Ovary (tissue), 3 donors: ENCODE measurements around the gene GH2.
"Not testable (repeated sequence)": the region's sequence is repeated elsewhere in the genome, so short reads cannot be mapped to it uniquely, and the experiment has no call there.

ENCODE experiments used
- EP300 ChIP-seq: sonication (generic); formaldehyde crosslinking; IDR thresholded peaks from one replicate; pipeline ENCODE4 v1.6.1; 2017; ENCODE audit warnings: antibody characterized with exemption
- POLR2A ChIP-seq: fragments of 450-650 bp; IDR thresholded peaks from one replicate; pipeline ENCODE4 v1.6.1; 2017; ENCODE audit warnings: antibody characterized with exemption, mild to moderate bottlenecking, moderate library complexity
- TF ChIP-seq, protein P1 (sequence below), 3 donors: fragments of 450-650 bp in 2 of 3; fragments of 200-600 bp in 1 of 3; IDR thresholded peaks; one replicate each; pipeline versions ENCODE4 v1.5.1 to v1.8.0; 2016 to 2022; ENCODE audit warnings: antibody characterized with exemption in 3 of 3, mild to moderate bottlenecking in 1 of 3
- donor health status: DM: no; HTN: no; CAD: no.

GRCh38 chr17:63917206-63917605 lies 35.5 kb upstream of the GH2 start:
- TF ChIP-seq, protein P1, sequence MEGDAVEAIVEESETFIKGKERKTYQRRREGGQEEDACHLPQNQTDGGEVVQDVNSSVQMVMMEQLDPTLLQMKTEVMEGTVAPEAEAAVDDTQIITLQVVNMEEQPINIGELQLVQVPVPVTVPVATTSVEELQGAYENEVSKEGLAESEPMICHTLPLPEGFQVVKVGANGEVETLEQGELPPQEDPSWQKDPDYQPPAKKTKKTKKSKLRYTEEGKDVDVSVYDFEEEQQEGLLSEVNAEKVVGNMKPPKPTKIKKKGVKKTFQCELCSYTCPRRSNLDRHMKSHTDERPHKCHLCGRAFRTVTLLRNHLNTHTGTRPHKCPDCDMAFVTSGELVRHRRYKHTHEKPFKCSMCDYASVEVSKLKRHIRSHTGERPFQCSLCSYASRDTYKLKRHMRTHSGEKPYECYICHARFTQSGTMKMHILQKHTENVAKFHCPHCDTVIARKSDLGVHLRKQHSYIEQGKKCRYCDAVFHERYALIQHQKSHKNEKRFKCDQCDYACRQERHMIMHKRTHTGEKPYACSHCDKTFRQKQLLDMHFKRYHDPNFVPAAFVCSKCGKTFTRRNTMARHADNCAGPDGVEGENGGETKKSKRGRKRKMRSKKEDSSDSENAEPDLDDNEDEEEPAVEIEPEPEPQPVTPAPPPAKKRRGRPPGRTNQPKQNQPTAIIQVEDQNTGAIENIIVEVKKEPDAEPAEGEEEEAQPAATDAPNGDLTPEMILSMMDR (IDR thresholded peaks at IDR 0.05): not testable (repeated sequence)
- TF ChIP-seq EP300, POLR2A: not testable (repeated sequence)
